ENCODE data around the gene AQP12A. TPM values are rescaled to one million over a fixed set of nuclear protein-coding genes. Genes with fewer than 3 reads are reported as not detected.

The AQP12A gene
- total and polyA plus RNA-seq, 7 experiments from 2014 or later: not detected

DNA sequence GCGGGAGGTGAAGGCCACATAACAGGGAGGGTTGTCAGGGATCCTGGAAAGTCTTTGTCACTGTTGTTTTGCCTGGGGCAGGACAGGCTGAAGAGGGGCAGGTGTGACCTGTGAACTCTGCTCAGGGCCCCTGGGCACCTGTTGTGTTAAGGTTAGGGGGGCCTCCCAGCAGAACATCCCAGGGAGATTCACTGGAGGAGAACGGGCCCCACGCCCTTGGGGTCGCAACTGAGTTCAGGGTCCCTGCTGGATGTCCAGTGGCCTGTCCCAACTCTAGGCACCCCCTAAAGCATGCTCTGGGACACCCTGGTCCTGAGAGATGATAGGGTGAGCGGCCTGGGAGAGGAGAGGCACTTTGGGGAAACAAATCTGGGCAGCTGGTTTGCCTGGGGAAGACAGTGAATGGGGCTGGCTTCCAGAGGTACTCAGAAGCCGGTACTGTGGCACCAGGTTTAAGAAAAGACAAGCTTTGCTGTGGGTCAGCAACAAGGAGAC lies 43.5 kb upstream of the AQP12A start:
- Mint-ChIP-seq H3K4me1 (peaks cover 0 to 9% (median 8%) of the 10 kb centered on the region in 7 donors), H3K9me3 (peaks cover 0 to 3% (median 0%) of the 10 kb centered on the region in 11 donors), H3K27me3 (peaks cover 0 to 41% (median 19%) of the 10 kb centered on the region in 5 donors), H3K4me3 (no peak overlapping the region), H3K27ac (no peak overlapping the region), H3K36me3 (peaks cover 0 to 8% (median 0%) of the 10 kb centered on the region in 5 donors)
- no peak for ATAC-seq
- Histone ChIP-seq H3K4me3 (ENCODE audit: low read length) (no peak overlapping the region), H3K27ac (ENCODE audit: low read depth, low read length) (no peak overlapping the region), H3K36me3 (ENCODE audit: control insufficient read depth in 2 of 3, insufficient read depth in 3 of 3, low read length in 3 of 3) (no peaks in the 10 kb centered on the region), H3K27me3 (ENCODE audit: control insufficient read depth in 2 of 2, insufficient read depth in 2 of 2, low read length in 2 of 2) (no peaks in the 10 kb centered on the region), H3K4me1 (ENCODE audit: control insufficient read depth in 2 of 2, insufficient read depth in 2 of 2, low read length in 2 of 2) (peaks cover 0 to 4% of the 10 kb centered on the region in 2 donors), H3K9me3 (ENCODE audit: control insufficient read depth in 2 of 3, low read length in 3 of 3) (no peaks in the 10 kb centered on the region)
- intact Hi-C loops (cut with micrococcal nuclease): no loop called here
- ChIA-PET CTCF (no interaction called here), POLR2A (no interaction called here)
- DNase-seq: no peak

DNA sequence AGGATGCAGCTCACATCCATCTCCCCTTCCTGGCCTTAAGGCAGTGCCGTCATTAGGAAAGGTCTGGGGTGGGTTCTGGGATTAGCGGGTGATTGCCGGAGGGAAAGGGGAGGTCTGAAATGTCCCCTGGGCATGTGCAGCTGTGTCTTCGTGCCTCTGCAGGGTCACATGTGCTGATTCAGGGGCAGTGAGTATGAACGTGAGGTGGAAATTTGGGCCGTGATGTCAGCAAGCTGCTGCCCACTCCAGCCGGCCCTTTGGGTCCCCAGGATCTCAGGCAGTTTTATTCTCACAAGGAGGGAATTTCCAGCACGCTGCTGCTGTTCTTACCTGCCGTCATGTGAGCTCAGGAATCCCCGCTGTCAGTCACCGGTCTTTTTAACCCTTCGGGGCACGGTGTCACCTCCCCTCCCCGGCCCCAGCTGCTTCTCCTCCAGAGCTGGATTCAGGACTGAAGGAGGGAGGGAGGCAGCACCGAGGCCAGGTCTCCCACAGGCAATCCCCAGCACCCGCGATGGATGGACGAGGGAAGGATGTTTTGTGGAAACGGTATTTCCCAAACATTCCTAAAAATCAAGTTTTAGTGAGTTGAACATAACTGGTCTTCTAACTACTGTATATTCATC lies 42.9 kb upstream of the AQP12A start:
- H3K27me3 Mint-ChIP-seq: peaks cover 0 to 46% (median 19%) of the 10 kb centered on the region in 5 donors
- peaks cover 0 to 8% (median 0%) of the 10 kb centered on the region in 5 donors for H3K36me3 Mint-ChIP-seq
- H3K27ac Mint-ChIP-seq: no peak overlapping the region
- no peaks in the 10 kb centered on the region for H3K27me3 ChIP-seq (ENCODE audit: control insufficient read depth in 2 of 2, insufficient read depth in 2 of 2, low read length in 2 of 2)
- ATAC-seq: no peak
- H3K9me3 Mint-ChIP-seq: peaks cover 0 to 3% (median 0%) of the 10 kb centered on the region in 11 donors
- intact Hi-C loops (cut with micrococcal nuclease): no loop called here
- H3K36me3 ChIP-seq (ENCODE audit: control insufficient read depth in 2 of 3, insufficient read depth in 3 of 3, low read length in 3 of 3): no peaks in the 10 kb centered on the region
- no peak overlapping the region for H3K4me3 Mint-ChIP-seq
- no peak for DNase-seq
- peaks cover 0 to 9% (median 8%) of the 10 kb centered on the region in 7 donors for H3K4me1 Mint-ChIP-seq
- ChIA-PET POLR2A (no interaction called here), CTCF (no interaction called here)
- H3K4me1 ChIP-seq (ENCODE audit: control insufficient read depth in 2 of 2, insufficient read depth in 2 of 2, low read length in 2 of 2): peaks cover 0 to 4% of the 10 kb centered on the region in 2 donors
- H3K9me3 ChIP-seq (ENCODE audit: control insufficient read depth in 2 of 3, low read length in 3 of 3): no peaks in the 10 kb centered on the region
- no peak overlapping the region for H3K27ac ChIP-seq (ENCODE audit: low read depth, low read length)
- no peak overlapping the region for H3K4me3 ChIP-seq (ENCODE audit: low read length)

DNA sequence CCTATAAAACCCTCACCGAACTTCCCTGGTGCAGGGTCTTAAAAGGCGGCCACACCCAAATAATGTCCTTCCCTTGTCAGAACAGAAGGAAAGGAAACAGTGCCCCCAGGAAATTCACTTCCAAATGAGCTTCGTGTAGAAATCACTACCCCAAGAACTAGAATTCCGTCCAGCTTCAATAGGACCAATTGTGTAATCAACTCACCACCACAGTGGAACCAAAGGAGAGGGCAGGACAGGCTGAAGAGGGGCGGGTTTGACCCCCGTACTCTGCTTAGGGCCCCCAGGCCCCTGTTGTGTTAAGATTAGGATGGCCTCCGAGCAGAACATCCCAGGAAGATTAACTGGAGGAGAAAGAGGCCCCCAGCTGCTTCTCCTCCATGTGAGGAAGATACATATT lies 42.3 kb upstream of the AQP12A start:
- no peaks in the 10 kb centered on the region for H3K9me3 ChIP-seq (ENCODE audit: control insufficient read depth in 2 of 3, low read length in 3 of 3)
- Mint-ChIP-seq H3K27me3 (peaks cover 0 to 48% (median 19%) of the 10 kb centered on the region in 5 donors), H3K36me3 (peaks cover 0 to 8% (median 0%) of the 10 kb centered on the region in 5 donors), H3K4me1 (peaks cover 0 to 9% (median 8%) of the 10 kb centered on the region in 7 donors), H3K9me3 (peaks cover 0 to 3% (median 0%) of the 10 kb centered on the region in 11 donors), H3K4me3 (no peak overlapping the region), H3K27ac (no peak overlapping the region)
- intact Hi-C loops (cut with micrococcal nuclease): no loop called here
- H3K4me1 ChIP-seq (ENCODE audit: control insufficient read depth in 2 of 2, insufficient read depth in 2 of 2, low read length in 2 of 2): peaks cover 0 to 4% of the 10 kb centered on the region in 2 donors
- no peaks in the 10 kb centered on the region for H3K27me3 ChIP-seq (ENCODE audit: control insufficient read depth in 2 of 2, insufficient read depth in 2 of 2, low read length in 2 of 2)
- ChIA-PET POLR2A (no interaction called here), CTCF (no interaction called here)
- H3K36me3 ChIP-seq (ENCODE audit: control insufficient read depth in 2 of 3, insufficient read depth in 3 of 3, low read length in 3 of 3): no peaks in the 10 kb centered on the region
- no peak overlapping the region for H3K27ac ChIP-seq (ENCODE audit: low read depth, low read length)
- ATAC-seq: no peak
- no peak overlapping the region for H3K4me3 ChIP-seq (ENCODE audit: low read length)
- no peak for DNase-seq

DNA sequence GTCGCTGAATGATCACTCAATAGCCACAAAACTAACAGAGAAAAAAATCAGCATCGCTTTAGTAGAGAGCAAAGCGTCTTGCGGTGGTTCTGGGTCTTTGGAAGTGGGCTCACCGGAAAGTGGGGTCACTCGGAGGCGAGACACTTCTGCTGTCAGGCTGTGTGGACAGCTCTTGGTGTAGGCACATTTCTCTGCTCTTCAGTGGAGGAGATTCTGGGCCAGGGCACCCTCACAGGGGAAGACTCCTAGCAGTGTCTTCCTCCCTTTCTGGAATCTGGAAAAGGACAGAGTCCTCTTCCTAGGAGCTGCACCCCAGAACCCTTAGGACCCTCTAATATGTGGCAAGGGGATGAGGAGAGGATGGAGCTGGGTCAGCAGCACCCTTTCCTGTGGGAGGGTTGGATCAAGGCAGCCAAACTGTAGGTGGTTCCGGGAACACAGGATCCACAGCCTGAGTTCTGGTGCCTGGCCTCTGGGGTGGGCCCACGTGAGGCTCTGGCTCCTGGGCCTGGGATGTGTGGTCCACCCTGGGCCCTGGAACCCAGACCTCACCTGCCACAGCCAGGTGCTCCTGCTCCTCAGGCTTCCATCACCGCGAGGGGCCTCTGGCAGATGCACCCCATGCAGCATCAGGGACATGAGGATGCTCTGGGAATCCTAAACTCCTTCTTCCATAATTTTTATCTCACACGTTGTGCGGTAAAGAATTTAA lies 41.3 kb upstream of the AQP12A start:
- Mint-ChIP-seq H3K27ac (no peak overlapping the region), H3K36me3 (peaks cover 0 to 14% (median 0%) of the 10 kb centered on the region in 5 donors), H3K9me3 (peaks cover 0 to 3% (median 0%) of the 10 kb centered on the region in 11 donors), H3K4me1 (peaks cover 0 to 16% (median 8%) of the 10 kb centered on the region in 7 donors), H3K27me3 (peaks cover 8 to 59% (median 19%) of the 10 kb centered on the region in 5 donors), H3K4me3 (no peak overlapping the region)
- no peaks in the 10 kb centered on the region for H3K9me3 ChIP-seq (ENCODE audit: control insufficient read depth in 2 of 3, low read length in 3 of 3)
- H3K27me3 ChIP-seq (ENCODE audit: control insufficient read depth in 2 of 2, insufficient read depth in 2 of 2, low read length in 2 of 2): no peaks in the 10 kb centered on the region
- no peak overlapping the region for H3K27ac ChIP-seq (ENCODE audit: low read depth, low read length)
- H3K4me1 ChIP-seq (ENCODE audit: control insufficient read depth in 2 of 2, insufficient read depth in 2 of 2, low read length in 2 of 2): peaks cover 0 to 4% of the 10 kb centered on the region in 2 donors
- CTCF ChIA-PET: interaction anchor here (0.5 kb wide), 1 partner anchor 1824 kb away, joined by 3 read pairs; no protein-coding TSS in a partner anchor
- ATAC-seq: no peak
- DNase-seq: no peak
- intact Hi-C loops (cut with micrococcal nuclease): no loop called here
- POLR2A ChIA-PET: no interaction called here
- H3K4me3 ChIP-seq (ENCODE audit: low read length): no peak overlapping the region
- no peaks in the 10 kb centered on the region for H3K36me3 ChIP-seq (ENCODE audit: control insufficient read depth in 2 of 3, insufficient read depth in 3 of 3, low read length in 3 of 3)

DNA sequence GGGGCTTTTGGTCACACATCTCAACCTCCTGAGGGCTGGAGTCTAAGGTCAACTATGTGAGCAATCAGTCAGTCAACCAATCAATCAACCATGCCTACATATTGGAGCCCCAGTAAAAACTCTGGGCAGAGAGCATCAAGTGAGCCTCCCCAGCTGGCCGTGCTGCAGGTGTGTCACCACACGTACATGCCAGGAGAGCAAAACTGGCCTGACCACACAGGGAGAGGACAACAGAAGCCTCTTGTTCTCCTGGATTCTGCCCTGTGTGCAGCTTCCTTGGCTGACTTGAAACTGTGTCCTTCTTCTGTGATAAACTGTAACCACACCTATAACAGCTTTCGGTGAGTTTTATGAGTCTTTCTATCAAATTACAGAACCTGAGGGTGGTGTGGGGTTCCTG lies 40.5 kb upstream of the AQP12A start:
- no peaks in the 10 kb centered on the region for H3K36me3 ChIP-seq (ENCODE audit: control insufficient read depth in 2 of 3, insufficient read depth in 3 of 3, low read length in 3 of 3)
- peaks cover 0 to 12% (median 3%) of the 10 kb centered on the region in 7 donors for H3K4me1 Mint-ChIP-seq
- H3K4me3 Mint-ChIP-seq: no peak overlapping the region
- intact Hi-C loops (cut with micrococcal nuclease): no loop called here
- peaks cover 0 to 3% (median 0%) of the 10 kb centered on the region in 11 donors for H3K9me3 Mint-ChIP-seq
- H3K36me3 Mint-ChIP-seq: peaks cover 0 to 14% (median 0%) of the 10 kb centered on the region in 5 donors
- CTCF ChIA-PET: no interaction called here
- no peaks in the 10 kb centered on the region for H3K9me3 ChIP-seq (ENCODE audit: control insufficient read depth in 2 of 3, low read length in 3 of 3)
- DNase-seq (no peak), ATAC-seq (no peak)
- H3K27me3 ChIP-seq (ENCODE audit: control insufficient read depth in 2 of 2, insufficient read depth in 2 of 2, low read length in 2 of 2): no peaks in the 10 kb centered on the region
- POLR2A ChIA-PET: no interaction called here
- H3K27ac ChIP-seq (ENCODE audit: low read depth, low read length): no peak overlapping the region
- H3K27ac Mint-ChIP-seq: no peak overlapping the region
- H3K4me1 ChIP-seq (ENCODE audit: control insufficient read depth in 2 of 2, insufficient read depth in 2 of 2, low read length in 2 of 2): peaks cover 0 to 4% of the 10 kb centered on the region in 2 donors
- peaks cover 8 to 61% (median 19%) of the 10 kb centered on the region in 5 donors for H3K27me3 Mint-ChIP-seq
- H3K4me3 ChIP-seq (ENCODE audit: low read length): no peak overlapping the region

DNA sequence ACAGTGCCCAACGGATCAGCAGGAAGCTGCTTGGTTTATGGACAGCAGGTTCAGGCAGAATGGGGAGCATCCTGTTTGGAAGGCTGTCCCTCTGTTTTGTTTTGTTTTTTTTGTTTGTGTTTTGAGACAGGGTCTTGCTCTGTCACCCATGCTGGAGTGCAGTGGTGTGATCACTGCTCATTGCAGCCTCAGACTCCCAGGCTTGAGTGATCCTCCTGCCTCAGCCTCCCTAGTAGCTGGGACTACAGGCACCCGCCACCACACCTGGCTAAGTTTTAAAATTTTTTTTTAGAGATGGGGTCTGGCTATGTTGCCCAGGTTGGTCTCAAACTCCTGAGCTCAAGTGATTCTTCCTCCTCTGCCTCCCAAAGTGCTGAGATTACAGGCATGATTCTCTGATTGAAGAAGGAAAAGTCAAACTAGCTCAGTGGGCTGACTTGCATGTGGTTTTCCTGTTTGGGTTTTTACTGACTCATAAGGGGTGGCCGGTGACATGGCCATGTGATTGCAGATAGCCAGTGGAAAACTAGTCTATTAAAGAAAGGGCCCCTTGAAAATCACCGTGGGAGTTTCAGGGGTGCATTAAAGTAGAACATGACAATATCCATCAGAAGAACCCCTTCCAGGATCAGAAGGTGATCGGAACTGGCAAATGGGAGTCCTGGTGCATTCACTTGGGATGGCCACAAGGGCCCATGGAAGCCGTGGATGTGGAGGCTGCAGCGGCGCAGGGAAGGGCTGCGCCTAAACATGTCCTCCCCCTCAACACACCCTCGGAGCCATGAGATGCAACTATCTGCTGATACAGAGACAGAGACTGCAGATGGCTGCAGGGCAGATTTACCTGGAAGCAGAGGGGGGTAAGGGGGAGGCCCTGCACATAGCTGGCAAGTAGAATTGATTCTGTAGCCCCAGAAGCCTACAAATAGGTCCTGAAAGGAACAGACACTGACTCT lies 35.5 kb upstream of the AQP12A start:
- Histone ChIP-seq H3K9me3 (ENCODE audit: control insufficient read depth in 2 of 3, low read length in 3 of 3) (no peaks in the 10 kb centered on the region), H3K36me3 (ENCODE audit: control insufficient read depth in 2 of 3, insufficient read depth in 3 of 3, low read length in 3 of 3) (no peaks in the 10 kb centered on the region), H3K4me3 (ENCODE audit: low read length) (no peak overlapping the region), H3K27me3 (ENCODE audit: control insufficient read depth in 2 of 2, insufficient read depth in 2 of 2, low read length in 2 of 2) (no peaks in the 10 kb centered on the region), H3K4me1 (ENCODE audit: control insufficient read depth in 2 of 2, insufficient read depth in 2 of 2, low read length in 2 of 2) (peaks cover 0 to 5% of the 10 kb centered on the region in 2 donors), H3K27ac (ENCODE audit: low read depth, low read length) (no peak overlapping the region)
- ChIA-PET CTCF (no interaction called here), POLR2A (no interaction called here)
- DNase-seq: no peak
- peaks cover 0 to 12% (median 0%) of the 10 kb centered on the region in 7 donors for H3K4me1 Mint-ChIP-seq
- H3K4me3 Mint-ChIP-seq: no peak overlapping the region
- H3K36me3 Mint-ChIP-seq: peaks cover 0 to 9% (median 0%) of the 10 kb centered on the region in 5 donors
- no peak overlapping the region for H3K27ac Mint-ChIP-seq
- H3K27me3 Mint-ChIP-seq: peaks cover 4 to 71% (median 13%) of the 10 kb centered on the region in 5 donors
- peaks cover 0 to 4% (median 3%) of the 10 kb centered on the region in 11 donors for H3K9me3 Mint-ChIP-seq
- intact Hi-C loops (cut with micrococcal nuclease): loop anchor here in 1 of 2 donors (2.0 kb wide), 1 partner anchor 35 kb away; no protein-coding TSS in a partner anchor
- peak; percentile 61 for ATAC-seq
